Liver (tissue), 9 donors: ENCODE measurements around the gene DUSP9. TPM values are rescaled to one million over a fixed set of nuclear protein-coding genes. Genes with fewer than 3 reads are reported as not detected.

Experiments
- DNase-seq: peaks from one replicate; pipeline ENCODE4 v3.0.0-alpha.2; 2017; ENCODE audit warnings: low spot score
- H3K27ac ChIP-seq, 2 donors: one replicate each; pipeline ENCODE4 v1.7.0; 2013; ENCODE audit warnings: inconsistent platforms in 2 of 2, low read length in 2 of 2, control low read depth in 1 of 2, low read depth in 1 of 2, mild to moderate bottlenecking in 1 of 2
- H3K27me3 ChIP-seq, 4 donors: one replicate each; pipeline versions ENCODE4 v1.6.1 to v1.7.0; 2013; ENCODE audit warnings: low read length in 3 of 4, inconsistent platforms in 1 of 4, mild to moderate bottlenecking in 1 of 4, moderate library complexity in 1 of 4; ENCODE audit not compliant: control insufficient read depth in 4 of 4, insufficient read depth in 4 of 4
- H3K36me3 ChIP-seq, 4 donors: one replicate each; pipeline versions ENCODE4 v1.6.1 to v1.7.0; 2013; ENCODE audit warnings: low read length in 3 of 4, mild to moderate bottlenecking in 3 of 4, low read depth in 1 of 4, moderate library complexity in 1 of 4; ENCODE audit not compliant: control insufficient read depth in 4 of 4, insufficient read depth in 3 of 4
- H3K4me1 ChIP-seq, 4 donors: one replicate each; pipeline versions ENCODE4 v1.6.1 to v1.7.0; 2013; ENCODE audit warnings: low read length in 3 of 4, mild to moderate bottlenecking in 3 of 4, moderate library complexity in 1 of 4; ENCODE audit not compliant: control insufficient read depth in 4 of 4, insufficient read depth in 4 of 4
- H3K4me3 ChIP-seq, 3 donors: one replicate each; pipeline versions ENCODE4 v1.6.1 to v1.7.0; 2013; ENCODE audit warnings: low read length in 3 of 3, control low read depth in 1 of 3, low read depth in 1 of 3, mild to moderate bottlenecking in 1 of 3
- H3K9ac ChIP-seq, 2 donors: one replicate each; pipeline ENCODE4 v1.7.0; 2013; ENCODE audit warnings: low read length in 2 of 2, mild to moderate bottlenecking in 2 of 2, moderate library complexity in 2 of 2, control low read depth in 1 of 2, low read depth in 1 of 2
- H3K9me3 ChIP-seq, 4 donors: one replicate each; pipeline versions ENCODE4 v1.6.1 to v1.7.0; 2013; ENCODE audit warnings: low read length in 3 of 4; ENCODE audit not compliant: control insufficient read depth in 4 of 4
- EGR1 ChIP-seq, 2 donors: IDR thresholded peaks; 2 replicates each; pipeline ENCODE4 v1.6.1; 2016 to 2018; ENCODE audit warnings: antibody characterized with exemption in 2 of 2, low read depth in 2 of 2
- FOXA1 ChIP-seq: IDR thresholded peaks from 2 replicates; pipeline ENCODE4 v1.6.1; 2016; ENCODE audit warnings: antibody characterized with exemption
- FOXA2 ChIP-seq: IDR thresholded peaks from 2 replicates; pipeline ENCODE4 v1.6.1; 2016; ENCODE audit warnings: antibody characterized with exemption
- GABPA ChIP-seq, 2 donors: IDR thresholded peaks in 1 of 2; conservative IDR thresholded peaks in 1 of 2; 2 replicates each; pipeline ENCODE4 v1.6.1; 2016; ENCODE audit warnings: antibody characterized with exemption in 2 of 2, mild to moderate bottlenecking in 1 of 2, moderate library complexity in 1 of 2
- HNF4A ChIP-seq, 2 donors: conservative IDR thresholded peaks; 2 replicates each; pipeline ENCODE4 v1.6.1; 2016; ENCODE audit warnings: antibody characterized with exemption in 2 of 2, mild to moderate bottlenecking in 2 of 2
- HNF4G ChIP-seq: IDR thresholded peaks from 2 replicates; pipeline ENCODE4 v1.6.1; 2016; ENCODE audit warnings: antibody characterized with exemption
- JUND ChIP-seq, 2 donors: IDR thresholded peaks; 2 replicates each; pipeline ENCODE4 v1.6.1; 2016; ENCODE audit warnings: antibody characterized with exemption in 2 of 2
- NR2F2 ChIP-seq: IDR thresholded peaks from 2 replicates; pipeline ENCODE4 v1.6.1; 2016; ENCODE audit warnings: antibody characterized with exemption
- RAD21 ChIP-seq, 2 donors: IDR thresholded peaks; 2 replicates each; pipeline ENCODE4 v1.6.1; 2016; ENCODE audit warnings: antibody characterized with exemption in 2 of 2, mild to moderate bottlenecking in 2 of 2
- RXRA ChIP-seq, 2 donors: IDR thresholded peaks; 2 replicates each; pipeline ENCODE4 v1.6.1; 2017 to 2018; ENCODE audit warnings: antibody characterized with exemption in 2 of 2, mild to moderate bottlenecking in 1 of 2
- SP1 ChIP-seq: IDR thresholded peaks from 2 replicates; pipeline ENCODE4 v1.6.1; 2018; ENCODE audit warnings: antibody characterized with exemption, mild to moderate bottlenecking
- TAF1 ChIP-seq: conservative IDR thresholded peaks from 2 replicates; pipeline ENCODE4 v1.6.1; 2016; ENCODE audit warnings: antibody characterized with exemption, mild to moderate bottlenecking
- YY1 ChIP-seq: IDR thresholded peaks from 2 replicates; pipeline ENCODE4 v1.6.1; 2016; ENCODE audit warnings: antibody characterized with exemption, mild to moderate bottlenecking
- WGBS: extraction: QIAGEN DNeasy Blood & Tissue Kit; methylation state at CpG from one replicate; pipeline ENCODE4 v1.1.7; 2013; 5-methylcytosine and 5-hydroxymethylcytosine counted together
- polyA plus RNA-seq, 2 donors: library from polyadenylated mRNA; stranded (reverse) in 1 of 2; unstranded in 1 of 2; fragments of 200-250 nt in 1 of 2; fragments of >200 nt in 1 of 2; fragmentation: Nextera tagmentation in 1 of 2; extraction: Ambion mirVana in 1 of 2; gene quantifications; one replicate each; pipeline versions ENCODE4 v1.2.1 to v1.2.3, GENCODE V29; 2013 to 2015
- total RNA-seq, 2 donors: library from RNA; depleted of rRNA; stranded (reverse); fragments of >200 nt; gene quantifications; one replicate each; pipeline ENCODE4 v1.2.3, GENCODE V29; 2014
- TF ChIP-seq, protein P1 (sequence below): IDR thresholded peaks from 2 replicates; pipeline ENCODE4 v1.6.1; 2016; ENCODE audit warnings: antibody characterized with exemption, mild to moderate bottlenecking
- TF ChIP-seq, protein P2 (sequence below): IDR thresholded peaks from 2 replicates; pipeline ENCODE4 v1.6.1; 2016; ENCODE audit warnings: antibody characterized with exemption
- TF ChIP-seq, protein P3 (sequence below): IDR thresholded peaks from 2 replicates; pipeline ENCODE4 v1.6.1; 2016; ENCODE audit warnings: antibody characterized with exemption
- TF ChIP-seq, protein P4 (sequence below): IDR thresholded peaks from 2 replicates; pipeline ENCODE4 v1.6.1; 2016; ENCODE audit warnings: antibody characterized with exemption
- TF ChIP-seq, protein P5 (sequence below): fragments of 150-350 bp; IDR thresholded peaks from 2 replicates; pipeline ENCODE4 v1.5.1; 2017; ENCODE audit warnings: improper control_type of control experiment, low read depth, low read length; ENCODE audit not compliant: missing input control
- donor health status: healthy.
- donor health status: healthy.
- donor health status: healthy.
- donor health status: healthy.
- donor health status: healthy.

DUSP9 gene
- total and polyA plus RNA-seq, 4 donors: 0.42 to 164 (median 1.4) TPM

DNA sequence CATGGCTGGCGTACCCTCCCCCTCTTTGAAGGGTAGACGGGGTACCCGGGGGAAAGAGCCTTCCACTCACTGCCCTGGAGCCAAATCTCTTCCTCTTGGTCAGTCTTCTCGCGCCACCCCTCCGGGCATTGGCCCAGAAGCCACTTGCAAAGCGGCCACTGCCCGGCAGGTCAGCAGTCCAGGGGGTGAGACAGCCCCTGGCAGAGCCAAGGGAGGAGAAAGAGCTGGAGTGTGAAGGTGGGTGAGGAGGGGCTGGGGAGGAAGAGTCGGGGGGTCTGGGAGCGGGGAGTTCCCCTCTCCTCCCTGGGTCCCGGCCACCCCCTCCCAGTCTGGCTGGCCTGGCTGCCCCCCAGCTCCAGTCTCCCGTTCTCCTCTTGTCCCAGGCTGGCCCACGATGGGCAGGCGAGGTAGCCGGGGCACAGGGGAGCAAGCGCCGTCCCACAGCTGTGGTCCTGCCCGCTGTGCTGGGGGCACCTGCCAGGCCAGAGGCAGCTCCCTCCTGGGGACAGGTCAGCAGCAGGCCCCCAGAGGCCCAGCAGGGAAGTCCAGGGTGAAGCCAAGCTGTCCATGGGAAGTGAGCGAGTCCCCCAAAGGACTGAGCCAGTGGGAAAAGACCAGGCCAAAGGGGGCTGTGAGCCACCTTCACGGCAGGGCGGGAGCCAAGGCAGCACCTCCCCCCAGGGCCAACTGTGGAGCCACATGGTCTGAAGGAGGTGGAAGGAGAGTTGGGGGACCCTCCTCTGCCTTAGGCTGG is 21.6 kb upstream of the DUSP9 start:
- Histone ChIP-seq H3K9ac (peak overlapping the region; percentile 39 to 79), H3K27ac (peak overlapping the region; percentile 90), H3K27me3 (no peaks in the 10 kb centered on the region), H3K4me3 (peak overlapping the region; percentile 76 to 79 (median 77)), H3K9me3 (no peaks in the 10 kb centered on the region), H3K4me1 (peaks cover 7 to 24% (median 10%) of the 10 kb centered on the region in 4 donors), H3K36me3 (no peaks in the 10 kb centered on the region)
- 32% methylated on average over 21 of the region's 21 CpGs for WGBS
- TF ChIP-seq HNF4A (conservative IDR thresholded peaks at IDR 0.05) (peak; percentile 62 to 64), FOXA1 (no peak), YY1 (peak; percentile 32), EGR1 (IDR thresholded peaks at IDR 0.05; ENCODE audit: low read depth in 2 of 2) (no peak), JUND (IDR thresholded peaks at IDR 0.05) (no peak), RXRA (IDR thresholded peaks at IDR 0.05) (peak; percentile 84 to 87), NR2F2 (no peak), TAF1 (peak; percentile 73), RAD21 (IDR thresholded peaks at IDR 0.05) (peak in 1 of 2 donors; percentile 18), SP1 (peak; percentile 53), FOXA2 (no peak), HNF4G (peak; percentile 25), GABPA (IDR thresholded peaks at IDR 0.05 in 1 of 2, conservative IDR thresholded peaks at IDR 0.05 in 1 of 2) (no peak)
- TF ChIP-seq, protein P1, sequence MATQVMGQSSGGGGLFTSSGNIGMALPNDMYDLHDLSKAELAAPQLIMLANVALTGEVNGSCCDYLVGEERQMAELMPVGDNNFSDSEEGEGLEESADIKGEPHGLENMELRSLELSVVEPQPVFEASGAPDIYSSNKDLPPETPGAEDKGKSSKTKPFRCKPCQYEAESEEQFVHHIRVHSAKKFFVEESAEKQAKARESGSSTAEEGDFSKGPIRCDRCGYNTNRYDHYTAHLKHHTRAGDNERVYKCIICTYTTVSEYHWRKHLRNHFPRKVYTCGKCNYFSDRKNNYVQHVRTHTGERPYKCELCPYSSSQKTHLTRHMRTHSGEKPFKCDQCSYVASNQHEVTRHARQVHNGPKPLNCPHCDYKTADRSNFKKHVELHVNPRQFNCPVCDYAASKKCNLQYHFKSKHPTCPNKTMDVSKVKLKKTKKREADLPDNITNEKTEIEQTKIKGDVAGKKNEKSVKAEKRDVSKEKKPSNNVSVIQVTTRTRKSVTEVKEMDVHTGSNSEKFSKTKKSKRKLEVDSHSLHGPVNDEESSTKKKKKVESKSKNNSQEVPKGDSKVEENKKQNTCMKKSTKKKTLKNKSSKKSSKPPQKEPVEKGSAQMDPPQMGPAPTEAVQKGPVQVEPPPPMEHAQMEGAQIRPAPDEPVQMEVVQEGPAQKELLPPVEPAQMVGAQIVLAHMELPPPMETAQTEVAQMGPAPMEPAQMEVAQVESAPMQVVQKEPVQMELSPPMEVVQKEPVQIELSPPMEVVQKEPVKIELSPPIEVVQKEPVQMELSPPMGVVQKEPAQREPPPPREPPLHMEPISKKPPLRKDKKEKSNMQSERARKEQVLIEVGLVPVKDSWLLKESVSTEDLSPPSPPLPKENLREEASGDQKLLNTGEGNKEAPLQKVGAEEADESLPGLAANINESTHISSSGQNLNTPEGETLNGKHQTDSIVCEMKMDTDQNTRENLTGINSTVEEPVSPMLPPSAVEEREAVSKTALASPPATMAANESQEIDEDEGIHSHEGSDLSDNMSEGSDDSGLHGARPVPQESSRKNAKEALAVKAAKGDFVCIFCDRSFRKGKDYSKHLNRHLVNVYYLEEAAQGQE: no peak
- TF ChIP-seq, protein P2, sequence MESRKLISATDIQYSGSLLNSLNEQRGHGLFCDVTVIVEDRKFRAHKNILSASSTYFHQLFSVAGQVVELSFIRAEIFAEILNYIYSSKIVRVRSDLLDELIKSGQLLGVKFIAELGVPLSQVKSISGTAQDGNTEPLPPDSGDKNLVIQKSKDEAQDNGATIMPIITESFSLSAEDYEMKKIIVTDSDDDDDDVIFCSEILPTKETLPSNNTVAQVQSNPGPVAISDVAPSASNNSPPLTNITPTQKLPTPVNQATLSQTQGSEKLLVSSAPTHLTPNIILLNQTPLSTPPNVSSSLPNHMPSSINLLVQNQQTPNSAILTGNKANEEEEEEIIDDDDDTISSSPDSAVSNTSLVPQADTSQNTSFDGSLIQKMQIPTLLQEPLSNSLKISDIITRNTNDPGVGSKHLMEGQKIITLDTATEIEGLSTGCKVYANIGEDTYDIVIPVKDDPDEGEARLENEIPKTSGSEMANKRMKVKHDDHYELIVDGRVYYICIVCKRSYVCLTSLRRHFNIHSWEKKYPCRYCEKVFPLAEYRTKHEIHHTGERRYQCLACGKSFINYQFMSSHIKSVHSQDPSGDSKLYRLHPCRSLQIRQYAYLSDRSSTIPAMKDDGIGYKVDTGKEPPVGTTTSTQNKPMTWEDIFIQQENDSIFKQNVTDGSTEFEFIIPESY: no peak
- TF ChIP-seq, protein P3, sequence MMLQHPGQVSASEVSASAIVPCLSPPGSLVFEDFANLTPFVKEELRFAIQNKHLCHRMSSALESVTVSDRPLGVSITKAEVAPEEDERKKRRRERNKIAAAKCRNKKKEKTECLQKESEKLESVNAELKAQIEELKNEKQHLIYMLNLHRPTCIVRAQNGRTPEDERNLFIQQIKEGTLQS: no peak
- TF ChIP-seq, protein P4, sequence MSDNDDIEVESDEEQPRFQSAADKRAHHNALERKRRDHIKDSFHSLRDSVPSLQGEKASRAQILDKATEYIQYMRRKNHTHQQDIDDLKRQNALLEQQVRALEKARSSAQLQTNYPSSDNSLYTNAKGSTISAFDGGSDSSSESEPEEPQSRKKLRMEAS: no peak
- TF ChIP-seq, protein P5, sequence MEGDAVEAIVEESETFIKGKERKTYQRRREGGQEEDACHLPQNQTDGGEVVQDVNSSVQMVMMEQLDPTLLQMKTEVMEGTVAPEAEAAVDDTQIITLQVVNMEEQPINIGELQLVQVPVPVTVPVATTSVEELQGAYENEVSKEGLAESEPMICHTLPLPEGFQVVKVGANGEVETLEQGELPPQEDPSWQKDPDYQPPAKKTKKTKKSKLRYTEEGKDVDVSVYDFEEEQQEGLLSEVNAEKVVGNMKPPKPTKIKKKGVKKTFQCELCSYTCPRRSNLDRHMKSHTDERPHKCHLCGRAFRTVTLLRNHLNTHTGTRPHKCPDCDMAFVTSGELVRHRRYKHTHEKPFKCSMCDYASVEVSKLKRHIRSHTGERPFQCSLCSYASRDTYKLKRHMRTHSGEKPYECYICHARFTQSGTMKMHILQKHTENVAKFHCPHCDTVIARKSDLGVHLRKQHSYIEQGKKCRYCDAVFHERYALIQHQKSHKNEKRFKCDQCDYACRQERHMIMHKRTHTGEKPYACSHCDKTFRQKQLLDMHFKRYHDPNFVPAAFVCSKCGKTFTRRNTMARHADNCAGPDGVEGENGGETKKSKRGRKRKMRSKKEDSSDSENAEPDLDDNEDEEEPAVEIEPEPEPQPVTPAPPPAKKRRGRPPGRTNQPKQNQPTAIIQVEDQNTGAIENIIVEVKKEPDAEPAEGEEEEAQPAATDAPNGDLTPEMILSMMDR: no peak
- DNase-seq: no peak
